Measurements from ENCODE around the gene STK10.

The STK10 gene

GRCh38 chr5:172171118-172171517 is 16.9 kb downstream of the STK10 start:
- no peak for DNase-seq (ENCODE audit: extremely low read depth, low read depth)

GRCh38 chr5:172170251-172170701 is 17.7 kb downstream of the STK10 start:
- DNase-seq (ENCODE audit: extremely low read depth, low read depth), result no peak
- TF ChIP-seq CTCF (IDR thresholded peaks at IDR 0.05; ENCODE audit: low read depth, low read length), result no peak

More at GRCh38 chr5:172171118-172171517, 16.9 kb downstream of the STK10 start:
- TF ChIP-seq CTCF (IDR thresholded peaks at IDR 0.05; ENCODE audit: low read depth, low read length), result no peak

GRCh38 chr5:172169216-172169615 is 18.8 kb downstream of the STK10 start:
- DNase-seq (ENCODE audit: extremely low read depth, low read depth), result no peak

GRCh38 chr5:172168311-172168710 is 19.7 kb downstream of the STK10 start:
- no peak for TF ChIP-seq CTCF (IDR thresholded peaks at IDR 0.05; ENCODE audit: low read depth, low read length)
- DNase-seq (ENCODE audit: extremely low read depth, low read depth), result no peak

More at GRCh38 chr5:172169216-172169615, 18.8 kb downstream of the STK10 start:
- no peak for TF ChIP-seq CTCF (IDR thresholded peaks at IDR 0.05; ENCODE audit: low read depth, low read length)

DNA sequence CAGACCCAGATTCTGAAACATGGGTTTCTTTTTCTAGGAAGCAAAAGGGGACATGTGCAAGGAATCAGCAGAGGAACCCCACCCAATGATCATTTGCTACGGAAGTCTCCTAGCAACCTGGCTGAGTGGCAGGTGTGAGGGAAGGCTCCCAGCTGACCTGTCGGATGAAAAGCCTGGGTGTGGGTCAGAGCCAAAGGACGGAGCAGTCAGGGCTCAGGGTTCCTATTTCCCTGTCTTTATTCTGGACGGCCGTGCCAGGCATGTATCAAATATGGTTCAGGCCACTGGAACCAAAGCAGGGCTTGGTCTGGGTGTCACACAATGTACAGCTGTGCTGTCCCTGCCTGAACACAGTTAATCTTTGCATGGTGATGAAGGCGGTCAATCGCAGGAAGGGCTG is 20.1 kb downstream of the STK10 start:
- no peak for DNase-seq (ENCODE audit: extremely low read depth, low read depth)

GRCh38 chr5:172166030-172166826 is 21.8 kb downstream of the STK10 start:
- no peak for DNase-seq (ENCODE audit: extremely low read depth, low read depth)
- no peak for TF ChIP-seq CTCF (IDR thresholded peaks at IDR 0.05; ENCODE audit: low read depth, low read length)

More for the DNA sequence above, 20.1 kb downstream of the STK10 start:
- TF ChIP-seq CTCF (IDR thresholded peaks at IDR 0.05; ENCODE audit: low read depth, low read length), result no peak

- TF ChIP-seq CTCF (IDR thresholded peaks at IDR 0.05; ENCODE audit: low read depth, low read length), result no peak
- DNase-seq (ENCODE audit: extremely low read depth, low read depth), result no peak
Observed at GRCh38 chr5:172165465-172165864, 22.6 kb downstream of the STK10 start.
